GM19372 (cell line): ENCODE results near the gene SLFNL1.

Experiments used
- ATAC-seq: cut with Tn5 transposase; IDR thresholded peaks from one replicate; pipeline ENCODE4 v1.9.1; 2021; ENCODE audit warnings: mild to moderate bottlenecking, low read depth, moderate library complexity; ENCODE audit not compliant: unreplicated experiment

The SLFNL1 gene

GRCh38 chr1:40987439-40988276 lies 33.9 kb downstream of the SLFNL1 start:
- no peak for ATAC-seq

- no peak for ATAC-seq
Measured at GRCh38 chr1:40986956-40987355, 34.6 kb downstream of the SLFNL1 start.

DNA sequence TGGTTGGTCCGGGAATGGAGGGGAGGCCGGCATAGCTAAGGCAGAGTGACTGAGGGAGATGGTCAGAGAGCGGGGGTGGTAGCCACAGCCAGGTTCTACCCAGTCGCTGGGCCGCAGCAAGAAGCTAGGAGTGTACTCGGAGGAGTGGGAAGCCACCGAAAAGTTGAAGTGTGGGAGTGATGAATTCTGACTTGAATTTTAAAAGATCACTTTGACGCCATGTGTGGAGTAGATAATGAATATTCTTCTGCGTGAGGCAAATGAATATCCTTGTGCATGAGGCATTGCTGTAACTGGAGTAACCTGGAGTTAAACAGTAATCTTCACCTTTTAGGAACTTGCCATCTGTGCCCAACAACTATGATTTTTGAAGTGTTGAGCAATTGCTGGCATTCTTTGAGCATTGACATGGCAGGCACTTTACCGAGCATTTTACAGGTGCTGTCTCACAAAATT lies 35.2 kb downstream of the SLFNL1 start:
- no peak for ATAC-seq

GRCh38 chr1:40985875-40986274 lies 35.6 kb downstream of the SLFNL1 start:
- ATAC-seq: no peak

DNA sequence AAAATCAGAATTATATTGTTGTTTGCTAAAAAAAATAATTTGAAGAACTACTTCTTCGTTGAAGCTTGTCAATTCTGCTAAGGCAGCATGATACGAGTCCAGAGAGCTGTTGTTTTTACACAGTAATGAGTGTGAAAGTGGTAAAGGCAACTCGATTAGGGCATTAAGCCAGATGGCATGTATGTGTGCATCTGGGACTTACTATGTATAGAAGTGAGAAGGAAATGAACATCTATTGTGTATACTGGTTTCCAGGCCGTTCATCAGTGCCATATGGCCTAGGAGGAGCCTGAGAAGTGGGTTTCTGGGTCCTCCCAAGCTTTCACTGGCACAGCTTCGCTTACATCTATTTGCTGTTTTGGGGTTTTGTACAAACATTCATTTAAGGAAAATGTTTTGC lies 36.4 kb downstream of the SLFNL1 start:
- no peak for ATAC-seq

- ATAC-seq: no peak
Measured at GRCh38 chr1:40984531-40984930, 37.0 kb downstream of the SLFNL1 start.

DNA sequence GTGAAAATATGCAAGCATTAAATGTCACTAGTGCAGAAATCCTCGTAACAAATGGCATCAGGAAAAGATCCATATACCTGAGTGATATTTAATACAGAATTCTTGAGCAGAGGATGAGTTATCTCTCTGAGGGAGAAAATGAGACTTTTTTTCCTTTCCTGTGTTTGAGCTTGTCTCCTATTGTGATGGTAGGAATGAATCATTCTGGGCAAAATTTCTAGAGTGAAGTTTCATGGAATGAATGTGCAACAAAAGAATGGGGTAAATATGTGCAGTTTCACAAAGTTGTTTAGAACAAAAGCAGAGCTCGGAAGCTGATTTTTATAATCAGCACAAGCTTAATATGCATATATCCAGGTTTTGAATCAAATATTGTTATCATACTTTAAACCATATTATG lies 37.5 kb downstream of the SLFNL1 start:
- no peak for ATAC-seq

DNA sequence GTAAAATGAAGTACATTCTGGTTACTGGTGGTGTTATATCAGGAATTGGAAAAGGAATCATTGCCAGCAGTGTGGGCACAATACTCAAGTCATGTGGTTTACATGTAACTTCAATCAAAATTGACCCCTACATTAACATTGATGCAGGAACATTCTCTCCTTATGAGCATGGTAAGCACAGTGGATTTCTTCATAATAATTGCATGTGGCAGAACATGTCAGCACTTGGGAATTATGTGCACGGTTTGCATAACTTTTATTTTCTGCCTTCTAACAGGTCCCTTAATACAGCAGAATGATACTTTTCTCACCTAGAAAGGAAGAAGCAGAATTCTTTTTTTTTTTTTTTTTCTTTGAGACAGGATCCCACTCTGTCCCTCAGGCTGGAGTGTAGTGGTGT lies 38.2 kb downstream of the SLFNL1 start:
- ATAC-seq: no peak

DNA sequence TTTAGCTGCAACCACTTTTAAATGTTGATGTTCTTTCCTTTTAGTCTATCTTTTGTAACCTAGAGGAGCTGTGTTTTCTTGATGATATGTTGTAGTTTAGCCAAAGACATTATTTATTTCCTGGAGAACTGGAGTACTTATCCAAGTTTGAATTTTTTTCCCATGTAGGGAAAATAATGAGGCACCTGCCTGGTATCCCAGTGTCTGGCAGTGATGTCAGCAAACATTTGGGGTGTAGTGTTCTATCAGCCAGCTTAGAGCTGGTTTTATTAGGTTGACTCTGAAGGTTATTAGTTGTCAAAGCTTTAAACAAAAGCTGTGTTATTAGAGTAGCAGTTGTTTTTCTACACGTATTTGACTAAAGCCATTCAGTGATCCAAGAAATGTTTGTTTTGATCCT lies 38.8 kb downstream of the SLFNL1 start:
- ATAC-seq: no peak

- ATAC-seq: no peak
Measured at GRCh38 chr1:40981691-40982448, 39.7 kb downstream of the SLFNL1 start.

GRCh38 chr1:40980453-40981121 lies 40.9 kb downstream of the SLFNL1 start:
- peak; percentile 8 for ATAC-seq

DNA sequence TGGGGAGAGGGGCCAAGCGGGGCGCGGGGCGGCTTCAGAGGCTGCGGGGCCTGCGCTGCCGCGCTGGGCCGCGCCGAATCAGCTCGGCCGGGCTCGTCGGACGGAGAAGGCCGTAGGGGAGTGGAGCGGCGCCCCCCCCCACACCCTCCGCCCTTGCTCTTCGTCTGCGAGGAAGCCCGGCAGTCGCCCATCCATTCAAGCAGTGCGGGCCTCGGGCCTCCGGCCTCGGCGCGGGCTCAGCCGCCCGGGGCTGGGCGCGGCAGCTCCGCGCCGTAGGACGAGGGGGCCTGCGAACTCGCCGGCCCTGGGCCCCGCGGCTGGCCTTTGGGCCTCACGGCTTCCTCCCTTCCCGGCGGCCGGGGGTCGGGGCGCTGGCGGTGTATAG lies 41.5 kb downstream of the SLFNL1 start:
- peak; percentile 24 for ATAC-seq

DNA sequence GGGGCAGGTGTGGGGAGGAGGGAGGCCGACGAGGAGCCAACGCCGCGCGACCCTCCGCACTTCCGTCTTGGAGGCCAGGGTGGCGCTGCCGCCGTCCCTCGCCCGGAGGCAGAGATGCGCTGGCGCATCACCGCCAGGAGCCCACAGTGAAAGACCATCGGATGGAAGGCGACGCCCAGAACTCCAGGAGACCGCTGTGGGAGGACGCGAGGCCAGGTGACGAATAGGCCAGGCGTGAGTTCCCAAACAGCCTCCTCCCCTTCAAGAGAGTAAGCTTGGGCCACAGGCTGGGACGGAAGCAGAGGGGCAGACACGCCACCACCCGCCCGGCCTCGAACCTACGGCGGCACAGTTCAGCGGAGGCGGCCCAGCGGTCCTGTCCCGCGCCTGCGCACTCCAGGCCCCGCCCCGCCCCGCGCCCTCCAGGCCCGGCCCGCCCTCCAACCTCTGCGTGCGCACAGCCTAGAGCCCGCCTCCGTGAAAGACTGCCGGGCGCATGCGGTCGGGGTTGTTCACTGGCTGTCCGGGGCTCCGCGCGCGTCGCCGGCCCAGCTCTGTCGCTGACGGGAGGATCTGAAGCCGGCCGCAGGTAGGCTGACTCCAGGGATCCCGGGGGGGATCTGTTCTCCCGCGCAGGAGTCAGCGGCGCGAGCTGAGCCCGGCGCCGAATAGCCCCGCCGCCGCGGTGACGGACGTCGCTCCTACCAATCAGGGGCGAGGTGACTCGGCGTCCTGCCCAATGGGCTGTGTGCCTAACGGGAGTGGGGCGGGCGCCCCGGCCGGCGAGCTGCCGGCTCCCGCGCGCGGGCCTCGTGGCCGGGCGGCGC lies 42.1 kb downstream of the SLFNL1 start, which contains the start of gene CTPS1:
CTPS1 (plus strand) TSS at position 456 of the 827 bp plus-strand sequence. CDS start 3,595 bp downstream, outside the sequence.
- ATAC-seq: peak; percentile 89

- no peak for ATAC-seq
Measured at GRCh38 chr1:40978886-40979240, 42.7 kb downstream of the SLFNL1 start.

- no peak for ATAC-seq
Measured at GRCh38 chr1:40977716-40978115, 43.8 kb downstream of the SLFNL1 start.

GRCh38 chr1:40976952-40977690 lies 44.4 kb downstream of the SLFNL1 start:
- no peak for ATAC-seq

DNA sequence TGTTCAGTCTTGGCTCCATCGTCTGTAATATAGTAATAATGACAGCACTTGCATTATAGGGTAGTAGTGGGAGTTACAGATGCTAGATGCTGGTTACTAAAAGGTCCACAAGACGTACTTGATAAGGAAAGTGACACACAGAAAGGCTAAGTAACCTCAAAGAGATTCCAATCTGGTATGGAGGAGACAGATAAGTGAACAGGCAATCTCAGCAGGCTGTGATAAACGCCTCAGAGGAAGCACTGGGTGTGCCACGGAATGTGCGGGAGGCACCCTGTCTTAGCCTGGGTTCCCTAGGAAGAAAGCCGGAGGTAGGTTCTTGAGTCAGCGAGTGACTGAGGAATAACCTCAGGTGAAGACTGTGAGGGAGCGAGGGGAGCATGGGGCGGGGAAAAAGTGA lies 46.6 kb downstream of the SLFNL1 start:
- no peak for ATAC-seq

- ATAC-seq: no peak
Measured at GRCh38 chr1:40973912-40974311, 47.6 kb downstream of the SLFNL1 start.

DNA sequence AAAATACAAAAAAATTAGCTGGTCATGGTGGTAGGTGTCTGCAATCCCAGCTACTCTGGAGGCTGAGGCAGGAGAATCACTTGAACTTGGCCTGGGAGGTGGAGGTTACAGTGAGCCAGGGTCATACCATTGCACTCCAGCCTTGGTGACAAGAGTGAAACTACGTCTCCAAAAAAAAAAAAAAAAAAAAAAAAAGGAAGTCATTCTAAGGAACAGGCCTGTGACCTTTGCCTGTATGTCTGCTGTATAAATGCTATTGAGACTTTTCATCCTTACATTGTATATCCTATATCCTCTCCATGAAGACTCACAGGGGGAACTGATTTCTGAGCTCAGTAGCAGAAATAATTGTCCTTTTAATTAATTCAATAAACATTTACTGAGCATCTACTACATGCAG lies 49.6 kb downstream of the SLFNL1 start:
- ATAC-seq: no peak

GRCh38 chr1:40969445-40969844 lies 52.1 kb downstream of the SLFNL1 start:
- ATAC-seq: no peak
